Suprapubic skin (tissue), 3 donors: ENCODE data around the gene MAST4.

Source experiments
- CTCF ChIP-seq, 2 donors: fragments of 200-600 bp in 1 of 2; fragments of 450-650 bp in 1 of 2; sonication (generic) in 1 of 2; IDR thresholded peaks; one replicate each; pipeline ENCODE4 v1.5.1; 2016 to 2019; ENCODE audit warnings: antibody characterized with exemption in 2 of 2, mild to moderate bottlenecking in 1 of 2, moderate library complexity in 1 of 2
- EP300 ChIP-seq: sonication (generic); formaldehyde crosslinking; IDR thresholded peaks from one replicate; pipeline ENCODE4 v1.6.1; 2017; ENCODE audit warnings: antibody characterized with exemption
- POLR2A ChIP-seq, 2 donors: fragments of 450-650 bp; IDR thresholded peaks; one replicate each; pipeline ENCODE4 v1.6.1; 2017; ENCODE audit warnings: antibody characterized with exemption in 2 of 2, mild to moderate bottlenecking in 2 of 2, moderate library complexity in 2 of 2

DNA sequence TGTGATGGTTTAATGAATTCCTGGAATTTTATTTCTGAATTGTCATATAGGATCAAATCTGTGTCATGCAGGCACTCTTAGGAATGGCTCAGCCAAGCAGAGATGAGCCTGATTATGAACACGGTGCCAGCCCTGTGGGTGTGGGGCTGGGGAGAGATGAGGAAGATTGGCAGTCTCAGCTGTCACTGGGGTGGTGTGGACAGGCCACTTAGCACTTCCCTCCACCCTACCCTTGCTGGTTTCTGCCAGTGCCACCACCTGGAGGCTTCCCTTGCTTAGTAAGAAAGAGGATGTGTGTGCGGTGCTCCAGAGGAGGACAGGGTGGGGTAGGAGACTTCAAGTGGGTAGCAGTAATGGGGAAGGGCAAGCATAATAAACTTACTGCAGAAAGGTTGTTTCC is 373.8 kb downstream of the MAST4 start:
- TF ChIP-seq CTCF (IDR thresholded peaks at IDR 0.05): no peak
- TF ChIP-seq POLR2A (IDR thresholded peaks at IDR 0.05): no peak
- no peak for TF ChIP-seq EP300
